KOPT-K1 (cell line): Measurements from ENCODE around the gene EPS15.

ENCODE experiments used
- H3K27ac ChIP-seq: fragments of 200-600 bp; sonication (generic); 2 replicates; pipeline ENCODE4 v1.5.1; 2016; ENCODE audit warnings: antibody characterized with exemption, mild to moderate bottlenecking, low read depth, low read length; ENCODE audit not compliant: poor library complexity, severe bottlenecking
- H3K36me3 ChIP-seq: fragments of 200-600 bp; sonication (generic); 2 replicates; pipeline ENCODE4 v1.5.1; 2017; ENCODE audit warnings: antibody characterized with exemption, mild to moderate bottlenecking, low read length, moderate library complexity; ENCODE audit not compliant: insufficient read depth
- H3K9me3 ChIP-seq: fragments of 200-600 bp; sonication (generic); 2 replicates; pipeline ENCODE4 v1.5.1; 2017; ENCODE audit warnings: antibody characterized with exemption, low read length, mild to moderate bottlenecking; ENCODE audit not compliant: insufficient read depth, poor library complexity, severe bottlenecking

Gene EPS15

DNA sequence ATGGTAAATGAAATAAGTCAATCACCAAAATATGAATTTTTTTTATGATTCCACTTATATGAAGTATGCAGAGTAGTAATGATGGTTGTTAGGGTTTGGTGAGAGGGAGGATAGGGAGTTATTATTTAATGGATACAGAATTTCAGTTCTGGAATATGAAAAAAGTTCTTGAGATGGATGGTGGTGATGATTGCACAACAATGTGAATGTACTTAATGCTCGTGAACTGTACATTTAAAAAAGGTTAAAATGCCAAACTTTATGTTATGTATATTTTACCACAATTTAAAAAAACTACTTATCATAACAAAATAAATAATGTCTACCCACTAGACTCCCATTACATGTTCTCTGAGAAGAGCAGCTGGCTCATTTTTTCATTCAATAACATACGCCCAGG, 133.3 kb downstream of the EPS15 start:
- Histone ChIP-seq H3K27ac (no peak overlapping the region), H3K9me3 (peaks cover 33% of the 10 kb centered on the region), H3K36me3 (peaks cover 29% of the 10 kb centered on the region; the same call in 1 of the 2 replicates)

DNA sequence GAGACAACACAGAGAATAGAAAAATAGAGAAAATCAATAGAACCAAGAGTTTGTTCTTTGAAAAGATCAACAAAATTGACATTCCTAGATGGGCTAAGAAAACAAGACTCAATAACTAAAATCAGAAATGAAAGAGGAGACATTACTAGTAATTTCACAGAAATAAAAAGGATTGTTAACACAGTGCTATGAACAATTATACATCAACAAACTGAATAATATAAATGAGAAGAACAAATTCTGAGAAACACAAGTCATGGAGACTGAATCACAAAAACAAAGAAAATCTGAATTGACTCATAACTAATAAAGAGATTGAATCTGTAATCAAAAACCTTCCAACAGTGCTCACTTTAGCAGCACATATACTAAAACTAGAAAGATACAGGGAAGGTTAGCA, 137.1 kb downstream of the EPS15 start:
- no peak overlapping the region for H3K27ac ChIP-seq
- H3K36me3 ChIP-seq, result peaks cover 48% of the 10 kb centered on the region; the same call in 1 of the 2 replicates
- peaks cover 39% of the 10 kb centered on the region for H3K9me3 ChIP-seq

DNA sequence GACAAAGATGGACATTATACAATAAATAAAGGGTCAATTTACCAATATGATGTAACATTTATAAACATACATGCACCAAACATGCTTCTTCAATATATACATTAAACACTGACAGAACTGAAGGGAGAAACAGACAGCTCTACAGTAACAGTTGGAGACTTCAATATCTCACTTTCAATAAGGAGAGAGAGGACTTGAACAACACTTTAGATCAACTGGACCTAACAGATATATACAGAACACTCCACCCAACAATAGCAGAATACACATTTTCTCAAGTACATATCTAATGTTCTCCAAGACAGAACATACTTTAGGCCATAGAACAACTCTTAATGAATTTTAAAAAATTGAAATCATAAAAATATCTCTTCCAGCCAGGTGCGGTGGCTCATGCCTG, 138.1 kb downstream of the EPS15 start:
- peaks cover 48% of the 10 kb centered on the region; the same call in 1 of the 2 replicates for H3K36me3 ChIP-seq

DNA sequence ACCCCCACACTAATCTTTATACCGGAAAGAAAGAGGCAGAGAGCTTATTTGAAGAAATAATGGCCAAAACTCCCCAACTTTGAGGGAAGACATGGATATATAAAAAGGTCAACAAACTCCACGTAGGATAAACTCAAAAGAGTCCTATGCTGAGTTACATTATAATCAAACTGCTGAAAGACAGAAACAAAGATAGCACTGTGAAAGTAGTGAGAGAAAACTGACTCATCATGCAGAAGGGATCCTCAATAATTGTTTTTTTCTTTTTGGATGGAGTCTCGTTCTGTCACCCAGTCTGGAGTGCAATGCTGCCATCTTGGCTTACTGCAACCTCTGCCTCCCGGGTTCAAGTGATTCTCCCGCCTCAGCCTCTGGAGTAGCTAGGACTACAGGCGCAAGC, 140.2 kb downstream of the EPS15 start:
- peaks cover 33% of the 10 kb centered on the region; the same call in 1 of the 2 replicates for H3K36me3 ChIP-seq
- H3K27ac ChIP-seq, result no peak overlapping the region

More for the DNA sequence above, 138.1 kb downstream of the EPS15 start:
- Histone ChIP-seq H3K9me3 (peaks cover 34% of the 10 kb centered on the region), H3K27ac (no peak overlapping the region)

DNA sequence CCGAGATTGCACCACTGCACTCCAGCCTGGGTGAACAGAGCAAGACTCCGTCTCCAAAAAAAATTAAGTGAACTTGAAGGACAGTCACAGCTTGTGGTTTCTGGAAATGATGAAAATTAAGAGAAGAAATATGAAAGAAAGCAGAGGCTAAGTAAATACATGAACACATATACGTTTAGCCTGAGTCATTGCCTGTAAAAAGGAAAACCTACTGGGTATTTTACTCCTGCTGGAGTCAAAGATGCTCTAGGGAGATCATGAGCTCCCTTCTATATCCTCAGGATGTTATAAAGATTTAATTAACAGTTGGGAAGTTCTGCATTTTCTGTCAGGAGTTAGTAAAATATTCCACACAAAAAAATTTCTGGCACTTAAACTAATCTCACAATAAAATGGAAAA, 145.2 kb downstream of the EPS15 start:
- no peaks in the 10 kb centered on the region for H3K9me3 ChIP-seq
- no peak overlapping the region for H3K27ac ChIP-seq
- peaks cover 34% of the 10 kb centered on the region; the same call in 1 of the 2 replicates for H3K36me3 ChIP-seq

More for the DNA sequence above, 140.2 kb downstream of the EPS15 start:
- H3K9me3 ChIP-seq, result peaks cover 13% of the 10 kb centered on the region

DNA sequence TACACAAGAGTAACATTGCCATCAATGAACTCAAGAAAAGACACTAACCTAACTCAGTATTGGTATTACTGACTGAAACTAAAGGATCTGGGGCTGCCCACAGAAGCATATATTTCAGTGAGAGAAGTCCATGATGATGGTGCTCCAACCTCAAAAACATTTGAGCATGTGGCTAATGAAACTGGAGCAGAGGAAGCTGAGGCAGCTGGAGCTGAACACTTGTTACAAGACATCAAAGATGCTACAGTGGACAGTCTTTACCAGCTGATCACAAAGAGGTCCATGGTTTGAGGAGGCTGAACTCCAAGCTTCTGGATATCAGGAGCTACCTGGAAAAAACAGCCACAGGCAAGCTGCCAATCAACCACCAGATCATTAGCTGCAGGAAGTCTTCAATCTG, 146.5 kb downstream of the EPS15 start:
- H3K9me3 ChIP-seq, result no peaks in the 10 kb centered on the region
- H3K27ac ChIP-seq, result no peak overlapping the region
- H3K36me3 ChIP-seq, result peaks cover 31% of the 10 kb centered on the region; the same call in 1 of the 2 replicates

DNA sequence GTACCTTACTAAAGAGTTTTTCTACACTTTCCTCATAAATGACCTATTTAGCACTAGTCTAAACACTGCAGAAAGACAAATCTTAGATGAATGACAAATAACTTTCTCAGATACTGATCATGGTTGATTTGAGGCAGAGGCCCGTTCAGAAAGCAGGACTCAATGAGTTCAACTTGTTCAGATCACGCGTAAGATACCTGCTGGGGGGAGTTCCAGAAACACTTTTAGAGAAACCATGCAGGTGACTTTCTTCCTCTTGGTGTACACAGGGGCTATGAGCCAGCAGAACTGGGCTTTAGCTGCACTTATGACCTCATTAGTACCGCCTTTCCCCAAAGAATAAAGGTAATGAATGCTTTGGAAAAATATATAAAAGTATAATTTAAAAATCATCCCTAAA, 149.9 kb downstream of the EPS15 start:
- peaks cover 42% of the 10 kb centered on the region for H3K36me3 ChIP-seq
- H3K9me3 ChIP-seq, result no peaks in the 10 kb centered on the region
- H3K27ac ChIP-seq, result no peak overlapping the region

DNA sequence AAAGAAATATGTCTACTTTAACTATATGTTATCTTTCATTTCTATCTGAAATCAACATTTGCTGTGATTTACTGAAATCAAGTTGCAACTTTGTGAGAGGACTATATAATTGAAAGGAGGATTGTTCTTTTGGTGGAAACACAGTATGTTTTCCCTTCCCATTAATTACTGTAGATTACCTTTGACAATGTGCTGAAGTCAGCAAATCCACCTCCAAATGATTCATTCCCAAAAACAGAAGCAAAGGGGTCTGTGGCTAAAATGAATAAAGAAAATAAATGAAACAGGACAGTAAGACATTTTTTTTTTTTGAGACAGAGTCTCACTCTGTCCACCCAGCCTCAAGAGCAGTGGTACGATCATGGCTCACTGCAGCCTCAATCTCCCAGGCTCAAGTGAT, 153.3 kb downstream of the EPS15 start:
- Histone ChIP-seq H3K9me3 (no peaks in the 10 kb centered on the region), H3K36me3 (peaks cover 40% of the 10 kb centered on the region), H3K27ac (no peak overlapping the region)

DNA sequence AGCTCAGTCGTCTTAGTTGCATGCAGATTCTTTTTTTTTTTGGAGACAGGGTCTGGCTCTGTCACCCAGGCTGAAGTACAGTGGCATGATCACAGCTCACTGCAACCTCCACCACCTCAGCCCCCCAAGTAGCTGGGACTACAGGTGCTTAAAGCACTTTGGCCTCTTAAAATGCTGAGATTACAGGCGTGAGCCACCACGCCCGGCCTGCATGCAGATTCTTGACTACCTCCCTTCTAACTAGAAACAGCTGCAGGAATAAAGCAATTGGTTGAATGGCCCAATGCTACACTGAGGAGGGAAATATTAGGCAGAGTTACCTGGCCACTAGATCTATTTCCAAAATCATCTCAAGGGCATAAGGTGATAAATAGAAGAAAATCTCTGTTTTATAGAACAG, 159.2 kb downstream of the EPS15 start:
- Histone ChIP-seq H3K9me3 (no peaks in the 10 kb centered on the region), H3K36me3 (peaks cover 58% of the 10 kb centered on the region), H3K27ac (no peak overlapping the region)

DNA sequence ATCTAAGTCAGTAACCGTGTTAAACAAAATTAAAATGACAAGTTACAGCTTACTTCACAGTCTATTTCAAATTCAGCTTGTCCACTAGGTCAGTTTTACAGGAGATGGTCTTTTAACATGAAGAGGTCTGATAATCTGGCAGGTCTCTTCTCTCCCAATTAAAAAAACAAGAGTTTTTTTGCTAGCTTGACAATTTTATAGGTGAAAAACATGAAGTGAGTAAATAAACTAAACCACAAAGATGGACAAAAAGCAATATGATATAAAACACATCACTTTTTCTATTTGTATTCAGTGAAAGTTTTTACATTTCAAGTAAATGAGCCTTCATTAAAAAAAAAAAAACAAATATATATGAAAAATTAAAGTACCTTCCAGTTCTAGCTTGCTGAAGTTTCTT, 163.7 kb downstream of the EPS15 start:
- peaks cover 26% of the 10 kb centered on the region for H3K36me3 ChIP-seq

DNA sequence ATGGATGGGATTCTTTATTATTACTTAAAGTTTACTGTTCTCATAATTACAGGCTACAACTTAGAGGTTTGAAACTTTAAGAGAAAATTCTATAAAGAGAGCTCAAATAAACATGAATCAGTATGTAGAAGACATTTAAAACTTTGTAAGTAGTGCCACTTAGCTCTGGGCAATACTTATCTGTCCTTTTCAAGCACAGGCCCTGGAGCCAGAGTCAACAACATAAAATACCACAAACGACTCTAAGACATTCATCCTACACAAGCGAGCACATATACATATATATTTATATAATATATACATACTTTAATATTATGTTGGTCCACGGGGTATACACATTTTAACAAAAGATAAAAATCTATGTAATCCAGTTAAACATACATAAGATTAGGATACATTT, 164.7 kb downstream of the EPS15 start:
- Histone ChIP-seq H3K27ac (no peak overlapping the region), H3K9me3 (no peaks in the 10 kb centered on the region), H3K36me3 (peaks cover 24% of the 10 kb centered on the region)

More for the DNA sequence above, 163.7 kb downstream of the EPS15 start:
- Histone ChIP-seq H3K27ac (no peak overlapping the region), H3K9me3 (no peaks in the 10 kb centered on the region)

DNA sequence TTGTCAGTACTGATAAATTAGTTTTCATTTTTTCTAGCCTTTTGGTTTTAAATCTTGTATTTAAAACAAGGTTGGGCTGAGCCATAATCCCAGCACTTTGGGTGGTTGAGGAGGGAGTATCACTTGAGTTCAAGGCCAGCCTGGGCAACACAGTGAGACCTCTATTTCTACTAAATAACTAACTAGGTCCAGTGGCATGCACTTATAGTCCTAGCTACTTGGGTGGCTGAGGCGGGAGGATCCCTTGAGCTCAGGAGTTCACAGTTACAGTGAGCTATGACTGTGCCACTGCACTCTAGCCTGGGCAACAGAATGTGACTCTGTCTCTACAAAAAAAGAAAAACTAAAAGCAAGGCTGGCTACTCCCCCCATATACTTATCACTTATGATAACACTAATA, 167.2 kb downstream of the EPS15 start:
- Histone ChIP-seq H3K9me3 (no peaks in the 10 kb centered on the region), H3K36me3 (peaks cover 19% of the 10 kb centered on the region), H3K27ac (no peak overlapping the region)

DNA sequence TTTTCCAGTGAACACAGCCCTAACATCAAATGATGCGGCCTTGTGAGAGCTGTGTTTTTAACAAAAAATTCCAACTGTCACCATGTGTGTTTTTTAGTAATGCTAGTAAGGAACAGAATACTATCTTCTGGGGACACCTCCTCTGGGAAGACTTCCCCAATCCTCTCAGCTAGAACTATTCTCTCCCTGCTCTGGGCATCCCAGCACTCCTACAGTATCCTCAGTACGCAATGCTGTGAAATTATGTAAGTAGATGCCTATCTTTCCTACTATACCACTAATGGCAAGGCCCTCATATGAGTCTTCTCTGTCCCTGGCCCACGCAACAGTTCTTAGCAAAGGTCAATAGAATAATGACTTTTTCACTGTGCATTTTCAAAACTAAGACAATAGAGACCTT, 169.2 kb downstream of the EPS15 start:
- H3K36me3 ChIP-seq, result peaks cover 2% of the 10 kb centered on the region; the same call in 1 of the 2 replicates
- no peaks in the 10 kb centered on the region for H3K9me3 ChIP-seq
- no peak overlapping the region for H3K27ac ChIP-seq

DNA sequence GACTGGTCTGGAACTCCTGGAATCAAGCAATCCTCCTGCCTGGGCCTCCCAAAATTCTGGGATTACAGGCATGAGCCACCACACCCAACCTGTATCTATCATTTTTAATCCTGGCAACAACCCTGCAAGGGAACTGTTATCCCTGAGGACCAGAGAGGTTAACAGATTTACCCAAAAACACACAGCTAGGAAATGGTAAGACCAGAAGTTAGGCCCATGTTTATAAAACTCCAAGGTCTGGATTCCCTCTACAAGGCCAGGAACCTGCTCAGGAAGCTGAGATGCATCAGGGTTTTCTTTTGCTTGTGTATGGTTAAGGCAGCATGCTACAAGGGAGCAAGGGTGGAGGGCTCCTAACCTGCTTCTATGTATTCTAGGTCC, 170.9 kb downstream of the EPS15 start:
- Histone ChIP-seq H3K27ac (no peak overlapping the region), H3K9me3 (no peaks in the 10 kb centered on the region), H3K36me3 (no peaks in the 10 kb centered on the region)

DNA sequence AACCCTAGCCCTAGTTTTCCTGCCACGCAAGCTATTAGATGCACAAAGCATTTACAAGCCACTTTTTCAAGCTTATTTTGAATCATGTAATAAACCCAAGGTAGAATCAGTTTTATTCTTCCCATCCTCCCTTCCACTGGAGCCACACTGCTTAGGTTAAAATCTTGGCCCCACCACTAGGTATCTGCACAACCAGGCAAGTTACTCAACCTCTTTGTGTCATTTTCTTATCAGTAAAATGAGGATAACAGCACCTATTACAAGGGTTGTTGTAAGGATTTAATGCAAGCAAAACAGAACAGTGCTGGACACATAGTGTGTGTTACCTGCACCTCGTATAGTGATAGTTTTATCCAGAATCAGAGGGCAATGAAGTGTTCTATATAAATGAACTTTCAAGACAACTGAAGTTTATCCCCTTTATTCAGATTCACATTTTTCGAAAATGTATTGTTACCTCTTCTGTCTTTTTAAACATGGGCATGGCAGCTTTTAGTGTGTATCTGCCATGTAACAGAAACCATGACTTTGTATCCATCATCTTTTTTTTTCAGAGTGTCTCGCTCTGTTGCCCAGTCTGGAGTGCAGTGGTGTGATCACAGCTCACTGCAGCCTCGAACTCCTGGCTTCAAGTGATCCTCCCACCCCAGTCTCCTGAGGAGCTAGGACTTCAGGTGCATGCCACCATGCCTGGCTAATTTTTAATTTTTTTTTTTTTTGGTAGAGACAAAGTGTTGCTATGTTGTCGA, 171.5 kb downstream of the EPS15 start:
- H3K9me3 ChIP-seq, result no peaks in the 10 kb centered on the region
- no peaks in the 10 kb centered on the region for H3K36me3 ChIP-seq
- H3K27ac ChIP-seq, result no peak overlapping the region
